ENCODE measurements around the gene GIT1.
"Not testable (repeated sequence)": the region's sequence is repeated elsewhere in the genome, so short reads cannot be mapped to it uniquely, and the experiment has no call there.

The GIT1 gene

GRCh38 chr17:29560316-29560715 is 29.1 kb downstream of the GIT1 start:
- Histone ChIP-seq H3K9me3 (ENCODE audit: insufficient read depth, low read length) (no peaks in the 10 kb centered on the region), H3K4me3 (ENCODE audit: insufficient read depth, low read length, poor library complexity, severe bottlenecking) (no peak overlapping the region), H3K36me3 (ENCODE audit: low read length) (no peaks in the 10 kb centered on the region), H3K79me2 (ENCODE audit: insufficient read depth, low read length) (peaks cover 10% of the 10 kb centered on the region), H4K20me1 (ENCODE audit: low read depth, low read length) (no peaks in the 10 kb centered on the region), H2AFZ (ENCODE audit: low read depth, low read length, severe bottlenecking) (no peak overlapping the region), H3K9me2 (replicated peaks; ENCODE audit: insufficient read depth, low read length) (no peaks in the 10 kb centered on the region), H3K27me3 (ENCODE audit: low read length) (no peaks in the 10 kb centered on the region), H3F3A (ENCODE audit: insufficient read depth) (peaks cover 8% of the 10 kb centered on the region), H3K4me2 (ENCODE audit: low read depth, low read length, poor library complexity, severe bottlenecking) (no peak overlapping the region), H3K9ac (ENCODE audit: low read length) (no peak overlapping the region), H3K27ac (ENCODE audit: low read depth, low read length) (no peak overlapping the region)
- TF ChIP-seq, protein P1, sequence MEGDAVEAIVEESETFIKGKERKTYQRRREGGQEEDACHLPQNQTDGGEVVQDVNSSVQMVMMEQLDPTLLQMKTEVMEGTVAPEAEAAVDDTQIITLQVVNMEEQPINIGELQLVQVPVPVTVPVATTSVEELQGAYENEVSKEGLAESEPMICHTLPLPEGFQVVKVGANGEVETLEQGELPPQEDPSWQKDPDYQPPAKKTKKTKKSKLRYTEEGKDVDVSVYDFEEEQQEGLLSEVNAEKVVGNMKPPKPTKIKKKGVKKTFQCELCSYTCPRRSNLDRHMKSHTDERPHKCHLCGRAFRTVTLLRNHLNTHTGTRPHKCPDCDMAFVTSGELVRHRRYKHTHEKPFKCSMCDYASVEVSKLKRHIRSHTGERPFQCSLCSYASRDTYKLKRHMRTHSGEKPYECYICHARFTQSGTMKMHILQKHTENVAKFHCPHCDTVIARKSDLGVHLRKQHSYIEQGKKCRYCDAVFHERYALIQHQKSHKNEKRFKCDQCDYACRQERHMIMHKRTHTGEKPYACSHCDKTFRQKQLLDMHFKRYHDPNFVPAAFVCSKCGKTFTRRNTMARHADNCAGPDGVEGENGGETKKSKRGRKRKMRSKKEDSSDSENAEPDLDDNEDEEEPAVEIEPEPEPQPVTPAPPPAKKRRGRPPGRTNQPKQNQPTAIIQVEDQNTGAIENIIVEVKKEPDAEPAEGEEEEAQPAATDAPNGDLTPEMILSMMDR (IDR thresholded peaks at IDR 0.05; ENCODE audit: insufficient read depth, low read length, poor library complexity, severe bottlenecking): no peak
- TF ChIP-seq EZH2phosphoT487 (conservative IDR thresholded peaks at IDR 0.05; ENCODE audit: low read length): no peak

DNA sequence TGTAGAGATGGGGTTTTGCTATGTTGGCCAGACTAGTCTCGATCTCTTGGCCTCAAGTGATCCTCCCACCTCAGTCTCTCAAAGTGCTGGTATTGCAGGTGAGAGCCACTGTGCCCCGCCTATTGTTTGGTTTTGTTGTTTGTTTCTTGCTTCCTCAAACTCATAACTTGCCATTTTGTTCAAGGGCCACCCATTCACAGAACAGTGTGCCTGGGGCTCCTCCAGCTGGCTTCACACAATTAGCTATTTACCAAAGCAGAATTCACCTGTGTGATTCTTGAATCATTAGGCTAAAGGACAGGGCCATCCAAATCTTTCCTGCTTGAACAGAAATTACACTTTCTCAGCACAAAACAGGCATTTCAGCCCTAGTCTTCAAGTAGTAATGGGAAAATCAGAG is 29.8 kb downstream of the GIT1 start:
- TF ChIP-seq, protein P1 (IDR thresholded peaks at IDR 0.05; ENCODE audit: insufficient read depth, low read length, poor library complexity, severe bottlenecking): no peak
- TF ChIP-seq EZH2phosphoT487 (conservative IDR thresholded peaks at IDR 0.05; ENCODE audit: low read length): no peak
- H3F3A ChIP-seq (ENCODE audit: insufficient read depth): peaks cover 8% of the 10 kb centered on the region
- H3K9me3 ChIP-seq (ENCODE audit: insufficient read depth, low read length): no peaks in the 10 kb centered on the region
- no peak overlapping the region for H2AFZ ChIP-seq (ENCODE audit: low read depth, low read length, severe bottlenecking)
- H3K79me2 ChIP-seq (ENCODE audit: insufficient read depth, low read length): peaks cover 5% of the 10 kb centered on the region; the same call in 1 of the 2 replicates
- no peak overlapping the region for H3K27ac ChIP-seq (ENCODE audit: low read depth, low read length)
- no peaks in the 10 kb centered on the region for H3K36me3 ChIP-seq (ENCODE audit: low read length)
- H3K4me2 ChIP-seq (ENCODE audit: low read depth, low read length, poor library complexity, severe bottlenecking): no peak overlapping the region
- H3K27me3 ChIP-seq (ENCODE audit: low read length): no peaks in the 10 kb centered on the region
- H3K9ac ChIP-seq (ENCODE audit: low read length): no peak overlapping the region
- H4K20me1 ChIP-seq (ENCODE audit: low read depth, low read length): no peaks in the 10 kb centered on the region
- H3K4me3 ChIP-seq (ENCODE audit: insufficient read depth, low read length, poor library complexity, severe bottlenecking): no peak overlapping the region
- no peaks in the 10 kb centered on the region for H3K9me2 ChIP-seq (replicated peaks; ENCODE audit: insufficient read depth, low read length)

DNA sequence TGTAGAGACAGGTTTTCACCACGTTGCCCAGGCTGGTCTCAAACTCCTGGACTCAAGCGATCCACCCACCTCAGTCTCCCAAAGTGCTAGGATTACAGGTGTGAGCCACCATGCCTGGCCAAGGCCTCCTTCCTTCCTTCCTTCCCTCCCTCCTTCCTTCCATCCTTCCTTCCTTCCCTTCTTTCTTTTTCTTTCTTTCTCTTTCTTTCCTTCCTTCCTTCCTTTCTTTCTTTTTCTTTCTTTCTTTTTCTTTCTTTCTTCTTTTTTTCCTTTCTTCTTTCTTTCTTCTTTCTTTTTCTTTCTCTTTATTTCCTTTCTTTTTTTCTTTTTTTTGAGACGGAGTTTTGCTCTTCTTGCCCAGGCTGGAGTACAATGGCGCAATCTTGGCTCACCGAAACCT is 31.3 kb downstream of the GIT1 start:
- H3K9me2 ChIP-seq (replicated peaks; ENCODE audit: insufficient read depth, low read length); H3F3A ChIP-seq (ENCODE audit: insufficient read depth); H2AFZ ChIP-seq (ENCODE audit: low read depth, low read length, severe bottlenecking); H3K4me2 ChIP-seq (ENCODE audit: low read depth, low read length, poor library complexity, severe bottlenecking); H3K36me3 ChIP-seq (ENCODE audit: low read length); H4K20me1 ChIP-seq (ENCODE audit: low read depth, low read length); H3K4me3 ChIP-seq (ENCODE audit: insufficient read depth, low read length, poor library complexity, severe bottlenecking); H3K79me2 ChIP-seq (ENCODE audit: insufficient read depth, low read length); H3K27ac ChIP-seq (ENCODE audit: low read depth, low read length); H3K9ac ChIP-seq (ENCODE audit: low read length); H3K9me3 ChIP-seq (ENCODE audit: insufficient read depth, low read length); H3K27me3 ChIP-seq (ENCODE audit: low read length): not testable (repeated sequence)

- no peak overlapping the region for H3K4me3 ChIP-seq (ENCODE audit: insufficient read depth, low read length, poor library complexity, severe bottlenecking)
- no peaks in the 10 kb centered on the region for H4K20me1 ChIP-seq (ENCODE audit: low read depth, low read length)
- TF ChIP-seq, protein P1 (IDR thresholded peaks at IDR 0.05; ENCODE audit: insufficient read depth, low read length, poor library complexity, severe bottlenecking): no peak
- no peak for TF ChIP-seq EZH2phosphoT487 (conservative IDR thresholded peaks at IDR 0.05; ENCODE audit: low read length)
- no peaks in the 10 kb centered on the region for H3K9me2 ChIP-seq (replicated peaks; ENCODE audit: insufficient read depth, low read length)
- no peak overlapping the region for H3K27ac ChIP-seq (ENCODE audit: low read depth, low read length)
- no peak overlapping the region for H2AFZ ChIP-seq (ENCODE audit: low read depth, low read length, severe bottlenecking)
- peaks cover 8% of the 10 kb centered on the region for H3F3A ChIP-seq (ENCODE audit: insufficient read depth)
- no peaks in the 10 kb centered on the region for H3K9me3 ChIP-seq (ENCODE audit: insufficient read depth, low read length)
- H3K9ac ChIP-seq (ENCODE audit: low read length): no peak overlapping the region
- H3K4me2 ChIP-seq (ENCODE audit: low read depth, low read length, poor library complexity, severe bottlenecking): no peak overlapping the region
- no peaks in the 10 kb centered on the region for H3K36me3 ChIP-seq (ENCODE audit: low read length)
- H3K27me3 ChIP-seq (ENCODE audit: low read length): no peaks in the 10 kb centered on the region
- H3K79me2 ChIP-seq (ENCODE audit: insufficient read depth, low read length): no peaks in the 10 kb centered on the region
Measured at GRCh38 chr17:29557739-29558116, 31.7 kb downstream of the GIT1 start.
